8988T (cell line): Measurements from ENCODE around the gene PPP2R2B.
"Not testable (repeated sequence)": the region's sequence is repeated elsewhere in the genome, so short reads cannot be mapped to it uniquely, and the experiment has no call there.

Experiments used
- DNase-seq: peaks from one replicate; pipeline ENCODE4 v3.0.0; 2011

The PPP2R2B gene

DNA sequence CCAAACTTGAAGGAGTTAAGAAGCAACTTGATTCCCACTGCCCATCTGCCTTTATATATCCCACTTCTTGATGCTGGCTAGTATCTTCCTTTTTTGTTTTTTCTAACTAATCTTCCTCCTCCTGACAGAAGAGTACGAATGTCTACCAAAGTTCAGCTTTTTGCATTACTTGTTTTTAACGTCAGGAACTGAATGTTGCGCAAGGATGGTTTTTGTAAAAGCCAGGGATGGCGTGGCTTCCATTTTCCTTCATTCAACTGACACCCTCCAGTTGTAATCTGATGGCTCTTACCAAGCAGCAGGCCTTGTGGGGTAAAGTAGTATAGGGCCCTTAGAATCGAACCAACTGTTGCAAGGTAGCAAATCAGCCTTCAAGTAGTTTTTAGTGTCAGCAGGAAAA is 291.8 kb downstream of the PPP2R2B start:
- no peak for DNase-seq

DNA sequence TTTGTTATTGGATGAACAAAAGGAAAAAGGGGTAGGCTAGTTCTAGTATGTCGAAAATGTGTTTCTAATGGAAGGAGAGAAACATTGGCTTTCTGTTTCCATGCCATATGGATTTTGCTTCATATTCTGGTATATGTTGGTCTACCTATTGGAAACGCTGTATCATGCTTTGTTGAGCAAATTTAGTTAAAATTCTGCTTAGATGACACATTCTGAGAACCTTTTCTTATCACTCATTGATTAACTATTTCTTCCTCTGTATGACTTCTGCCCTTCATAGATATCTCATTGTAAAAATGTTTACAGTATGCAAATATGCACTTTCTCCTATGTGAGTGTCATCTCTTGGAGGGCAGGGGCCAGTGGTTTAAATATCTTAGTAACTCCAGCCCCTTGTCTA is 293.8 kb downstream of the PPP2R2B start:
- DNase-seq, result no peak

DNA sequence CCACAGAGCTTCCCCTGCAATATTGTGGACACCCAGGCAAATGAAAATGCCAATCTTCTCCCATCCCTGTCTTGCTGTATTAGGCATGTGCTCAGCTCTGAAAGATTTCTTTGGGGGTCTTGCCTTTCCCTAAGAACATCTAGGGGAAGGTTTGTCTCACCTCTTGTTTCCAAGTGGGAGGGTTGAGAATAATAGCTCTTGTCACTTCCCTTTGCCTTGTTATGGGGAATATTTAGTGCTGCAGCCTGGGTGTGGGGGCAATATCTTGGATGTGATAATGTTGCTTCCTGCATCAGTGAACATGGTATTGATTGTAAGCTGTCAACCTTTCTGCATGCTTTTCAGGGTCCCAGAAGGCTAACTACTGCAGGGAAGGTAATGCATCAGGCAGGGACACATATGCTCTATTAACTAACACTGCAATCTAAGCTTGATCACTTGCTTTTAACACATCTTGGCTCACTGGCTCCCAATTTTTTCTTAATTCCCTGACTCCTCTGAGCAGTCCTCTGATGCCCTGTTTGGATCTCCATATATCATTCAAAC is 296.4 kb downstream of the PPP2R2B start:
- no peak for DNase-seq

DNA sequence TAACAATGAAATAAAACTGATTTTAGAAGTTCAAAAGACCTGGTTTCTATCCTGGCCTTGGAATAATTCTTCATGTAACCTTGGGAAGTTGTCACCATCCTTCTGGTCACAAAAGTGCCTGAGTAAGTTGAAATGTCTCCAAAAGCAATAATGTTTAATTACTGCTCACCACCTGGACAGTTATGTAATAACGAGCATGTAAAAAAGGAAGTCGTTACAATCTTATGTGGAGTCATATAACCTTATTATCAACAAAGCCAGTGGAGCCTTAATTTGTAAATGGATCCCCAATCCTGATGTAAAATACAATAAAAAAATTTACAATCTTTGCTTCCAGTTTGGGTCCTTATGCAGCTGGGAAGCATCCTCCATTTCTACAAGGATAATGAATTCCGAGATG is 298.3 kb downstream of the PPP2R2B start:
- no peak for DNase-seq

DNA sequence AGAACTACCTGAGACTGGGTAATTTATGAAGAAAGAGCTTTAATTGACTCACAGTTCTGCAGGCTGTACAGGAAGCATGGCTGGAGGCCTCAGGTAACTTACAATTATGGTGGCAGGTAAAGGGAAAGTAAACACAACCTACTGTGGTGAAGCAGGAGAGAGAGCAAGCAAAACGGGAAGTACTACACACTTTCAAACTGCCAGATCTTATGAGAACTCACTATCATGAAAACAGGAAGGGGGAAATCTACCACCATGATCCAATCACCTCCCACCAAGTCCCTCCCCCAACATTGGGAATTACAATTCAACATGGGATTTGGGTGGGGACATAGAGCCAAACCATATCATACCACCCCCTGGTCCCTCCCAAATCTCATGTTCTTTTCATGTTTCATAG is 303.8 kb downstream of the PPP2R2B start:
- DNase-seq, result no peak

- DNase-seq, result no peak
Observed at GRCh38 chr5:146568161-146568560, 310.4 kb downstream of the PPP2R2B start.

GRCh38 chr5:146565764-146566367 is 312.7 kb downstream of the PPP2R2B start:
- peak; percentile 56 for DNase-seq

- no peak for DNase-seq
Observed at GRCh38 chr5:146564007-146564762, 314.4 kb downstream of the PPP2R2B start.

- no peak for DNase-seq
Observed at GRCh38 chr5:146562461-146562860, 316.1 kb downstream of the PPP2R2B start.

DNA sequence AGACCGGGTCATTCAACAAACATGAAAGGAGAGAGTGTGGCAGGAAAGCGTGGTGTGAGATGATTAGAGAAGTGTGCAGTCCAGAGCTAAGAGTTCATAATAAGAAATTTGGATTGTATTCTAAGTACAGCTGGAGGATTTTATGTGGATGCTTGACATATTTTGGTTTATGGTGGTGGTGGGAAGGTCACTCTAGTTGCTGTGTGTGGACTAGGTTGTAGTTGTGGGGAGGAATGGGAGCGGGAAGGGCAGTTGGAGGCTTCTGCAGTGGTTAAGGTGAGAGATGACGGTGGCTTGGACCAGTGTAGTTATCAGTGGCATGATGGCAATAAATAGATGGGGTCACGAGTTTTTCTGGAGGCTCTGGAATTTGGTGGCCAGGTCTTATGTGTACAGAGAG is 316.8 kb downstream of the PPP2R2B start:
- DNase-seq, result no peak

DNA sequence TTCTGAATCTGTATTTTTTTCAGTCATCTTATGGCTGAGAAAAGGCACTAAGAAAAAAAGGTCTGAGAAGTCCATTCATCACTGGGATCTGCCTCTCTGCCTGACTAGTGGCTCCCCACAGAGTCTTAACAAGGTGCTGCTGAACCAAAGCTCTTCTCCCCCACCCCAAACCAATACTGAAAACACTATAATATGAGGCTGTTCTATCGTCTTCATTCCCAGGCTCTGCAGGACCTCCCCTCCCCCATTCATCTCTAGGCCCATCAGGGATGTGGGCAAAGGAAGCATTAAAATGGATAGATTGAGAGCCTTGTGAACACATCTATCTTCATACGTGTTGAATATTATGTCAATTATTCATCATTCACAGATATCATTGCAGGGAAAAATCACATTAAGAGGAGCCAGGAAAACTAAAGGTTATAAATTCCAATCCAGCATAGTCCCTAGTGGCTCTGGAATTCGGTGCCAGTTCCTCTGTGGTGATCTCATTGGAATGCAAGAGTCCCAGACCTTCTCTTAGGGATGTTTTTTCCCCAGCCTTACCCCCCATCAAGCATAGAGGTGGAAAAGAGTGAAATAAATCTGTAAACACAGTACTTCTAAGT is 318.2 kb downstream of the PPP2R2B start:
- peak; percentile 31 for DNase-seq

- DNase-seq, result not testable (repeated sequence)
Observed at GRCh38 chr5:146556884-146557283, 321.7 kb downstream of the PPP2R2B start.

DNA sequence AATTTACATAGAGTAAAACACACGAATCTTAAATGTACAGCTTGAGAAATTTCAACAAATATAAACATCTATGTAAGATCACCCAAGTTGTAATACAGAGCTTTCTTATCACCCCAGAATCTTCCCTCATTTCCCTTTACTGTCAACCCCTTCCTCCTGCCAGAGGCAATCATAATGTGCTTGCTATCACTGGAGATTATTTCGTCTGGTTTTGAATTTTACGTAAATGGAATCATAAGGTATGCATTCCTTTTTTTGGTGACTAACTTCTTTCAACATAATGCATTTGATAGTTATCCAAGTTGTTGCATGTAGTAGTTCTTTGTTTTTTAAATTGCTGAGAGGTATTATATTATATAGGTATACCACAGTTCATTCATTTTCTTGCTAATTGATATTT is 325.1 kb downstream of the PPP2R2B start:
- no peak for DNase-seq

DNA sequence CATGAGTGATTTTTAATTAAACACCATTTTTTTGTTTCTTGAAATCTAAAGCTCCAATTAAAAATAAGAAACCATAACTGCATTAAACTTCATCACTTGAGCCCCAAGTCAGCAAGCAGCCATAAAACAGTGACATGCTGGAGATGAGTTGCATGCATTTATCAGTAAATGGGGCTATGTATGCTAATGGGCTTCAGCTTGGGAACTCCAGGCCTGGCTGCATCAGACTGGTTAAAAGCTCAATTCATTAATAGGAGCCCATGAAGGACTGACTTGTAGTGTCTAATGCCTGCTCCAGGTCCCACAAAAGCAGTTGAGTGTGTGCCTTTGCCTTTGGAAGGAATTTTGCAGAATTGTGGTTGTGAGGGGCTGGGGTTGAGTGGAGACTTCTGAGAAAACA is 328.9 kb downstream of the PPP2R2B start:
- no peak for DNase-seq

DNA sequence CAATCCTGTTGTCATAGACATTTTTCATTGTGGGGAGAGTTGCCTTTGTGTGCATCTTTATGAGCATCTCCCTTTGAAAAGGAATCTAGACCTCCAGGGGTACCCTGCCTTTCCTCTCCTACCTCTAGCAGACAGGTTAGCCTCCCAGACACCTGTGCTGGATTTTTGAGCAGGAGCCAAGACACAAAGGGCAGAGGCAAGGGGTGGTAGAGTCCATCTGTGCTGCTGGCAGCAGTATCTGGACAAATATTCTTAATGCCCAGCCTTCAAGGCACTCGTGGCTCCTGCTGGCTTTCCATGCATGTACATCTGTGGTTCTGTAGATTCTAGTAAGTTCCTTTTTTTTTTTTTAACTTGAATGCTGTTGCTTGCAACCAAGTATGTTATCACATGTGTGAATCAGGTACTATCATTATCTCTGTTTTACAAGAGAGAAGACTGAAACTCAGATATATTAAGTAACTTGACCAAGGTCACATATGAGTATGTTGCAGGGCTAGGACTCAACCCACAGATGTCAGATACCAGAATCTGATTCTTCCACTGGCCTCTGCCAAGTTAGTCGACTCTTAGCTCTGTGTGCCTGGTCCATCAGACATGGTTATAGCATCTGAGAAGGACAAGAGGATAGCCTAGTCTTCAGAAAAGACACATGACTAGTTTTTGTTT is 329.6 kb downstream of the PPP2R2B start:
- no peak for DNase-seq

GRCh38 chr5:146544232-146544631 is 334.3 kb downstream of the PPP2R2B start:
- DNase-seq, result no peak

GRCh38 chr5:146541958-146542849 is 336.4 kb downstream of the PPP2R2B start:
- peak; percentile 26 for DNase-seq

DNA sequence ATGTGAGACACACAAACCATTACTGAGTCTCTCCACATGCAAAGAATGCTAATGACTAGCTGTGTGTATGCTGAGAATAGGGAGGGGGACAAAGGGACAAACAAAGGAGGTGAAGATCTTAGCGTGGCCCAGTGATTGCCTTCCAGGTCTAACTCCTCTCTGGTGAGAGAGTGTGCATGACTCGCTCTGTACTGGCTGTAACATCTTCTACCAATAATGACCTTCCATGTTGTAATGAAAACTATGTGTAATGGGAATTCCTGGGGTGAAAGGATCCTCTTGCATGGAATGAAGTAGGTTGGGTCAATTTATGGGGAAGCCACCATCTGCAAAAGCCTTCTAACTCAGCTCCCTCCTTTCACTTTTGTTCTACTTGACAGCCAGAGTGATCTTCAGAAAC is 338.1 kb downstream of the PPP2R2B start:
- DNase-seq, result no peak

DNA sequence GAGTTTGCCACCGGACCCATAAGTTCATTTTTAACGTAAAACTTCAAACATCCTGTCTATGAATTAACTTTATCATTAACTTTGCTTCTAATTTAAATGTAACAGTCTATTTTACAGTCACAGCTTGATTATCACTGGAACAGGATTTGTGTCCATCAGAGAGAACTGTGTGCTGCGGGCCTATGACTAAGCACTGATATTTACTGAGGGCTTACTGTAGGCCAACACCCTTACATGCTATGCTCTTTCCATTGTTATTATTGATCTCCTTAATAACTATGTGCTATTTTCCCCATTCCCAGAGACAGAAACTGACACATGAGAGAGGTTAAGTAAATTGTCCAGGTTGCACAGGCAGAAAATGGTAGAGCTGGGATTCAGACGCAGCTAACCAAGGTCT is 338.6 kb downstream of the PPP2R2B start:
- no peak for DNase-seq

- no peak for DNase-seq
Observed at GRCh38 chr5:146538432-146538831, 340.1 kb downstream of the PPP2R2B start.

GRCh38 chr5:146533882-146534281 is 344.7 kb downstream of the PPP2R2B start:
- DNase-seq, result no peak

GRCh38 chr5:146533260-146533857 is 345.2 kb downstream of the PPP2R2B start:
- peak; percentile 37 for DNase-seq
